NT2/D1 (cell line): ENCODE measurements around the gene FLII.

ENCODE experiments used
- SUZ12 ChIP-seq: IDR thresholded peaks from 2 replicates; pipeline ENCODE4 v1.6.1; 2011; ENCODE audit not compliant: insufficient read length, insufficient read depth; ENCODE audit errors: extremely low read depth
- YY1 ChIP-seq: IDR thresholded peaks from 2 replicates; pipeline ENCODE4 v1.6.1; 2011; ENCODE audit not compliant: insufficient read length, insufficient read depth
- ZNF274 ChIP-seq: IDR thresholded peaks from 2 replicates; pipeline ENCODE4 v1.6.1; 2011; ENCODE audit warnings: mild to moderate bottlenecking, low read depth, low read length

- no peak for TF ChIP-seq YY1
- no peak for TF ChIP-seq ZNF274
- TF ChIP-seq SUZ12, result no peak
Measured at GRCh38 chr17:18227635-18228034, 30.9 kb downstream of the FLII start.
